GM19468 (cell line): ENCODE measurements around the gene C1QTNF1.

Source experiments
- ATAC-seq: cut with Tn5 transposase; IDR thresholded peaks from one replicate; pipeline ENCODE4 v1.9.1; 2021; ENCODE audit warnings: mild to moderate bottlenecking, moderate library complexity, moderate number of reproducible peaks; ENCODE audit not compliant: unreplicated experiment; ENCODE audit errors: extremely low read depth

C1QTNF1 gene

GRCh38 chr17:79034931-79035485 is 11.0 kb downstream of the C1QTNF1 start:
- ATAC-seq: no peak

- no peak for ATAC-seq
These were observed 11.7 kb downstream of the C1QTNF1 start for GRCh38 chr17:79035686-79036085.

DNA sequence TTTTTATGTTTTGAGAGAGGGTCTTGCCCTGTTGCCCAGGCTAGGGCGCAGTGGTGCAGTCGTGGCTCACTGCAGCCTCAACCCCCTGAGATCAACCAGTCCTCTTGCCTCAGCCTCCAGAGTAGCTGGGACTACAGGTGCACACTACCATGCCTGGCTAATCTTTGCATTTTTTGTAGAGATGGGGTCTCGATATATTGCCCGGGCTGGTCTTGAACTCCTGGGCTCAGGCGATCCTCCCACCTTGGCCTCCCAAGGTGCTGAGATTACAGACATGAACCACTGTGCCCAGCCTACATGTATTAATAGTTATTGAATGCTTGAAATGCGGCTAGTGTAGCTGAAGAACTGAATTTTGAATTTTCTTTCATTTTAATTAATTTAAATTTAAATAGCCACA is 12.2 kb downstream of the C1QTNF1 start:
- ATAC-seq: no peak

DNA sequence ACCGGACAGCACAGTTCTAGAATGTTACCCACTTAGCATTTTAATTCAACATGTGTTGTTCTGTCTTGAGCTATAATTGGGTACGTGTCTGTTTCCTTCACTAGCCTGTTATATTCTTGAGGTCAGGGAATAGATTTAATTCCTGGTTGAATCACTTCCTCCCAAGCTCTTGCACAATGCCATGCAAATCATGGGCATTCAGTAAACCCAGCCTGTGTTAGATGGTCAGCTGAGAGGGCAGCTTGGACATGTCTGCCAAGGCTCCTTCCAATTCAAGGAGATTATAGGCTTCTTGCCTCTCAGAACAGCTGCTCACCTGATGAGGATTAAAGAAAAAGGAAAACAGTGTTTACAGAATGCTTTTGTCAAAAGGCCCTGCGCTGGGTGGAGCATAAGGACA is 12.6 kb downstream of the C1QTNF1 start:
- no peak for ATAC-seq

DNA sequence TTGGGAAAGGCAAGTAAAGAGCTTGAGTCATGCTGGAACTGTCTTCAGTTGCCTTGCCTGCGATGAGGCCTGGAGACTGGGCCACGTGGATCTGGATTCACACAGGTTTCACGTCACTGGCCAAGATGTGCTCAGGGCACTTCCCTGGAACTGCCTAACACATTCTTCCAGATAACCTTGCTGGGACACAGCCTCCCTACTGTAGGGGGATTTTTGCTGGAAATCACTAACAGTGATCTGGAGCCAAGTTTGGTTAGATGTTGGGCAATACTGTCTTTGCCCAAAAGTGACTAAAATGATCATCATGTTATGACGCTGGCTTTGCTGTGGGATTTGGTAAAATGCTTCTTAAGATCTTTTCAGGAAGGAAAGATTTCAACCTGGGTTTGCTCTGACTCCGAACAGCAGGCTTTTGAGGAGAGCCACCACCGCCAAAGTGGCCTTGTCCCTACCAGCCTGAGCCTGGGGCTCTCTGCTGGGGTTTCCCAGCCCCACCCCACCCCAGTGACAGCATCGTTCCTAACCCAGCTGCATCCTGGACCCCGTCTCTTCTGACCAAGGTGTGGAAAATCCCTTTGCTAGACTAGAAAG is 14.7 kb downstream of the C1QTNF1 start:
- no peak for ATAC-seq

GRCh38 chr17:79039171-79039570 is 15.2 kb downstream of the C1QTNF1 start:
- ATAC-seq: no peak

- ATAC-seq: no peak
These were observed 15.9 kb downstream of the C1QTNF1 start for GRCh38 chr17:79039886-79040285.

- no peak for ATAC-seq
These were observed 17.1 kb downstream of the C1QTNF1 start for GRCh38 chr17:79041041-79041570.

GRCh38 chr17:79041723-79042420 is 17.9 kb downstream of the C1QTNF1 start:
- ATAC-seq: no peak

- ATAC-seq: no peak
These were observed 18.6 kb downstream of the C1QTNF1 start for GRCh38 chr17:79042421-79043190.

DNA sequence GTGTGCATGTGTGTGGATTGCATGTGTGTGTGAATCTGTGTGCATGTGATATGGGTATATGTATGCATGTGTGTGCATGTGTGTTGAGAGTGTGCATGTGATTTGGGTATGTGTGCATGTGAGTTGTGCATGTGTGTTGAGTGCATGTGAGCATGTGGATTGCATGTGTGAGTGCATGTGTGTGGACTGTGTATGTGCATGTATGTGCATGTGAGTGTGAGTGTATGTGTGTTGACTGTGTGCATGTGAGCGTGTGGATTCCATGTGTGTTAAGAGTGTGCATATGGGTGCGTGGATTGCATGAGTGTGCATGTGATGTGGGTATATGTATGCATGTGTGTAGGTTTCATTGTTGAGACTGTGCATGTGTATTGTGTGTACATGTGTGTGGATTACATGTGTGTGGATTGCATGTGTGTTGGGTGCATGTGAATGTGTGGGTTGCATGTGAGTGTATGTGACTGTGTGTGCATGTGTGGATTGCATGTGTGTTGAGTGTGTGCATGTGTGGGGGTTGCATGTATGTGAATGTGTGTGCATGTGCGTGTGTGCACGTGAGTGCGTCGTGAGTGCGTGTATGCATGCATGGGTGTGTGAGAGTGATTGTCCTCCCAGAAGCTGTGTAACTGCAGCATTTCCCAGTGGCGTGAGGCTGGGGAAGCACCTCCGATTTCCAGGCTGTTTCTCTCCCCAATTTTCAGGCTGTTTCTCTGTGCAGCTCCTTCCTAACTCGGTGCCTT is 19.4 kb downstream of the C1QTNF1 start:
- ATAC-seq: no peak

DNA sequence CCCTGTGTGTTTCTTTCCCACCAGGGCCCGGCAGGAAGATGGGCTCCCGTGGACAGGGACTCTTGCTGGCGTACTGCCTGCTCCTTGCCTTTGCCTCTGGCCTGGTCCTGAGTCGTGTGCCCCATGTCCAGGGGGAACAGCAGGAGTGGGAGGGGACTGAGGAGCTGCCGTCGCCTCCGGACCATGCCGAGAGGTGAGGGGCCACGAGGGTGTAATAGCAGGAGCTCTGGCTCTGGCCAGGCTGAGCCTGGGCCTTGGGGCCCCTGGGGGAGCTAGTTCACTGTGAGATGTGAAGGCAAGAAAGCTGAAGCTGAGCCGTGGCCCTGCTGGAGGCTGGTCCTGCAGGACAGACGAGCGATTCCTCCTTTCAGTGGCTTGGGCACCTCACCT is 20.0 kb downstream of the C1QTNF1 start:
- ATAC-seq: no peak

DNA sequence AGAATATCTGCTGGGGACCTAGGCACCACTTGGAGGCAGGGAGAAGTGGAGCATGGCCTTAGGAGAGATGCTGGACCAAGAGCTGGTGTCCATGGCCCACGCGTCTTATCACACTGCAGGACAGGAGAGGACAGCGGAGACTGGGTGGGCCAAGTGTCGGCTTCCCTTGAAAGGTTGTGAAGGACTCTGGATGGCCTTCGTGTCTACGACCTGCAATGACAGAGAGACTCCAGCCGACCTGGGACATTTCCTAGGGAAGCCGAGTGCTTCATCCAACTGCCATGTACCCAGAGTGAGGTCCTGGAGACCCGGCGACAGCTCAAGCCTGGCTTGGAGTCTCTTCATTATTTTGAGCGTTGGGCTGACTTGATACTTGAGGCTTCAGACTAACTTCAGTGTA is 20.5 kb downstream of the C1QTNF1 start:
- ATAC-seq: no peak

- ATAC-seq: no peak
These were observed 21.2 kb downstream of the C1QTNF1 start for GRCh38 chr17:79045001-79045729.

GRCh38 chr17:79045842-79046196 is 21.9 kb downstream of the C1QTNF1 start:
- ATAC-seq: no peak

DNA sequence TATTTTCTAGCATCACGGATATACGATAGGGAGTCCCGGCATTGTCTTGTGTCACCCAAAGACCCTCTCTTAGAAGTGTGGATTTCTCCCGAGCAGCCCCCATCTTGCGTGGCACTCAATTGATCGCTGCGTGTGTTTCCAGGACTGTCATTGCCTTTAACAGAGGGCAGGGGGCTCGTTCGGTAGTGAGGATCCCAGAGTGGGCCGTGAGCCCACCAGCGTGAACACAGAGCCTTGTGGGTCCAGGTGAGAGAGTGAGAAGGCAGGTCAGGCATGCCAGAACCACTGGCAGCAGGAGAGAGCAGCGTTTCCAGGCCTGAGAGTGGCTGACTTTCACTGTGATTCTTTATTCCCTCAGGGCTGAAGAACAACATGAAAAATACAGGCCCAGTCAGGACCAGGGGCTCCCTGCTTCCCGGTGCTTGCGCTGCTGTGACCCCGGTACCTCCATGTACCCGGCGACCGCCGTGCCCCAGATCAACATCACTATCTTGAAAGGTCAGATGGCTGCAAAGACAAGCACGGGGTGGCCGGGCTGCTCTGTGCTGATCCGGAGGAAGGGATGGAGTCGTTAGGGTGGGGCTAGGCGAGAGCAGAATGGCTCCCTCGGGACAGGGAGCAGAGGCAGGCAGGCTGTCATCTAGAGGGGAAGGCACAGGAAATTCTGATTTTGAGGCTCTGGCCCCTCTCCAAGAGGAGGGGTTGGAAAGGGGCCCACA is 22.4 kb downstream of the C1QTNF1 start:
- ATAC-seq: no peak

GRCh38 chr17:79046916-79047280 is 22.9 kb downstream of the C1QTNF1 start:
- no peak for ATAC-seq

DNA sequence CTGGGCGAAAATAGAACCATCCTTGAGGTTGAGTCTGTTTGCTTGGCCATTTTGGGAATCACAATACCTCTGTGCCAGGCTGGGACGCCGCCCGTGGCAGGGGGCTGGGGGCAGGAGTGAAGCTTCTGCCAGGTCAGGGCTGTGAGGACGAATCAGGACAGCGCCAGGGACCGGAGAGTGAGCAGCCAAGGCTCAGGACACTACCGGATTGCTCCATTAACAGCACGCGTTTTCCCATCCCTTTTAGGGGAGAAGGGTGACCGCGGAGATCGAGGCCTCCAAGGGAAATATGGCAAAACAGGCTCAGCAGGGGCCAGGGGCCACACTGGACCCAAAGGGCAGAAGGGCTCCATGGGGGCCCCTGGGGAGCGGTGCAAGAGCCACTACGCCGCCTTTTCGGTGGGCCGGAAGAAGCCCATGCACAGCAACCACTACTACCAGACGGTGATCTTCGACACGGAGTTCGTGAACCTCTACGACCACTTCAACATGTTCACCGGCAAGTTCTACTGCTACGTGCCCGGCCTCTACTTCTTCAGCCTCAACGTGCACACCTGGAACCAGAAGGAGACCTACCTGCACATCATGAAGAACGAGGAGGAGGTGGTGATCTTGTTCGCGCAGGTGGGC is 23.4 kb downstream of the C1QTNF1 start:
- ATAC-seq: no peak
